COLO829 (cell line): ENCODE results near the gene RELL1.

Source experiments
- DNase-seq: peaks from one replicate; pipeline ENCODE4 v3.0.0; 2012; ENCODE audit warnings: low spot score

Gene RELL1

DNA sequence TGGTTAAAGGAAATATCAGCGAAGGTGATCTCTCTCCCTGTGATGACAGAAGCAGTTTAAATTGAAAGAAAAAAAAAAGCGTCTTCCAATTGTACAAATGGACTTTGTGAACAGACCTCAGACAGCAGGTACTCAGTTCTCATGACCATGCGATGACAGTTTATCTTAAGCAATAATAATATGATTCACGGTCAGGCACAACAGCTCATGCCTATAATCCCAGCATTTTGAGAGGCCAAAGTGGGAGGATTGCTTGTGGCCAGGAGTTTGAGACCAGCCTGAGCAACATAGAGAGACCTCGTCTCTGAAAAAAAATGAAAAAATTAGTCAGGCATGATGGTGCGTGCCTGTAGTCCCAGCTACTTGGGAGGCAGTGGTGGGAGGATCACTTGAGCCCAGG lies 51.0 kb downstream of the RELL1 start:
- no peak for DNase-seq

DNA sequence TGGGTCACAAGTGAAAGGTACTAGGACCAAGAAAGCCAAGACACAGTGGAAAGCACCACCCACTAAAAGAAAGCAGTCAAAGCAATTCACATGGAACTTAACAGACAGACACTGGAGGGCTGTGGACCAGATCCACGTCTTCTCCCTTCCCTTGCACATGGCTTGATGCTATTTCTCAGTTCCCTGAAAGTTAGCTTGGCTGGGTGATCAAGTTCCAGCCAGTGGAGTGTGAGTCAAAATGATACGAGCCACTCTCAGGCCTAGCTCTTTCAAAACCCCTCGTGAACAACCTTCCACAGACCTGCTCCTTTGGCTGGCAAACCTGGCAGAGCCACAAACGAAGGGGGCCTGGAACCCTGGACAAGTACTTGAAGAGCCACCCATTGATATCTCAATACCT lies 52.0 kb downstream of the RELL1 start:
- no peak for DNase-seq

DNA sequence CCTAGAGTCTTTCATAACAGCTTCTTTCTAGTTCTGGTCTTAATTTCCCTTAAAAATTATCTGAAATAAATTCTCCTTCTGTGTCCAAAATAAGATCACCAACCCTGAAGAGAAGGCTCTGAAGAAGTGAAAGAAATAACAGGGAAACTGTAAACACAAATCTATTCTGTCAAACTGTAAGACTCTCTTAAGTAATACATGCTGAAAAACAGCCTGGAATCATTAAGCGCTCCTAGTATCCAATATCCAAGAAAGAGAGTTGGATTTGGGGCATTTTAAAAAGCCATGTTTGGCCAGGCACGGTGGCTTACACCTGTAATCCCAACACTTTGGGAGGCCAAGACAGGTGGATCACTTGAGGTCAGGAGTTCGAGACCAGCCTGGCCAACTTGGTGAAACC lies 53.3 kb downstream of the RELL1 start:
- no peak for DNase-seq

DNA sequence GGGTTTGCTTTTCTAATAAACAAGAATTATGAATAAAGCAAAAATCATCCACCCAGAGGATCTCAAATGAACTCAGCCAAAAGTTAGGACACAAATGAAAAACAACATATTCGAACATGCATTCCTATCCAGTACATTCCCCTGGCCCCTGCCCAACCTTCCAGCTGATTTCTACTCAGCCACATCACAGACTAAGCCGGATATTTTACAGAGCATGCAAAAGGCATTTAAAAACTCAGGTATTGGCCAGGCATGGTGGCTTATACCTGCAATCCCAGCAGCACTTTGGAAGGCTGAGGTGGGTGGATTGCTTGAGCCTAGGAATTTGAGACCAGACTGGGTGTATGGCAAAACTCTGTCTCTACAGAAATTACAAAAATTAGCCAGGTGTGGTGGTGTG lies 54.6 kb downstream of the RELL1 start:
- no peak for DNase-seq

DNA sequence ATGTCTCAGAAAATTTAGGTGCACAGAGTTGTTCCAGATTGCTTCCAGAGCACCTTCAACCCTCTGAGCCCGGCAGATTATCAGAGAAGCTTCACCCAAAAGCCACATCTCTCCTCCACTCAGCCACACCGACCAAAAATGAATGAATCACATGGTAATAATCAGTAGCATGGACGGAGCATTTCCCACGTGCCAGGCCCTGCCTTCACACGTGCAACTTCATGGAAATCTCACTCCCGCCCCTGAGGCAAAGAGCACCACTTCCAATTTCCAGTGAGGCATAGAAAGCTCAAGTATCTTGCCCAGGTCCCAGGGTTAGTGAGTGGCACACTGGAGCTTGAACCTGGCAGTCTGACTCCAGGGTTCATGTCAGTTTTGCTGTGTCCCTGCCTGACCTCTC lies 56.5 kb downstream of the RELL1 start:
- DNase-seq, result no peak

DNA sequence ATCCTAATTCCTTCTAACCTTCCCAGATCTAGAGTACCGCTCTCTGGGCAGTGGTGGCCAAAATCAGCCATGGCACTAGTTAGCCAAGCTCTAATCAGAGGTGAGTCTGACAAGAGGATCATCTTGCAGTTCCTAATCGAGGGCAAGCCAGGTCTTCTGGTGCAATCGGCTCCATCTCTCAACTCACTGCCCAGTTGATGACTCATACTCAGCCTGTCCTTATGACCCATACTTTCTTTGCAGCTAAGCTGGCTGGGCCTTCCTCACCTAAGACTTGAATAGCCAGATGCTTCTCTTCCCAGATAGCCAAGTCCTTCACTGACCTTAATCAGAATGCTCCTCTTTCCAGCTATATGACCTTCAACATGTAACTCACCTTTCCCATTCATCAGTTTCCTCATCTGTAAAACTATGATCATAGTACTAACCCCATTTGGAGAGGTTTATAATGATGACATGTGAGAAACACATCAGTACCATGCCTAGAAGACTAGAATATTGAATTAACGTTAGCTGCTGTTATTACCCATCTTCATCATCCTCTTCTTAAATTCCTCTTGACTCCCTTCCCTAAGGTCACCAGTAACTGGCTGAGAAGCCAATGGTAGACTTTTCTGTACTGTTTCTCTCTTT lies 57.1 kb downstream of the RELL1 start:
- peak; percentile 48 for DNase-seq

DNA sequence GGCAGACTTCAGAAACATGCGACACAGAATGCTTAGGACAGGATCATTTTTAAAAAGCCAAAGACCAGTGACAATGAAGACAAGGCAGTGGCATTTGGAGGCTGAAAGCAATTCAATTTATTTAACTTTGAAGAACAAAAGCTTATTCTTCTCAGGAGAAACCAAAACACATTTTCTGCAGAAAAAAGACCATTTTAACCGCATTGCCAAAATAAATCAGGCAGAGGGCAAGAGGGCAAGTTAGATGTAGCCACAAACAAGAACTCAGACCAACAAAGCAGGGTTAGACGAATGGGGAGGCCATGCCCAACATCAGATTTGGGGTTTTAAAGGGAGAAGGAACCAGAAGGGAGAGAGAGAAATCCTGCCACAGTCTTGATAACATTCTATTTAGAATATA lies 58.9 kb downstream of the RELL1 start:
- peak; percentile 28 for DNase-seq

DNA sequence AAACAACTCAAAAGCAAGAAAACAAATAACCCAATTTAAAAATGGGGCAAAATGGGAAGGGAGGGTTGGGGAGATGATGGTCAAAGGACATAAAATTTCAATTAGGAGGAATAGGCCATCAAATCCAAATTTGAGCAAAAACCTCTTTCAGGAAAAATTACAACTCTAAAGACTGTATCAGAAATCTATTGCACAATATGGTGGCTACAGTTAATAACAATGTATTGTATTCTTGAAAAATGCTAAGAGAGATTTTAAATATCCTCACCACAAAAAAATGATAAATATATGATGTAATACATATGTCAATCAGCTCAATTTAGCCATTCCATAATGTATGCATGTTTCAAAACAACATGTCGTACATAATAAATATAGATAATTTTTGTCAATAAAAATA lies 60.7 kb downstream of the RELL1 start:
- DNase-seq, result no peak

DNA sequence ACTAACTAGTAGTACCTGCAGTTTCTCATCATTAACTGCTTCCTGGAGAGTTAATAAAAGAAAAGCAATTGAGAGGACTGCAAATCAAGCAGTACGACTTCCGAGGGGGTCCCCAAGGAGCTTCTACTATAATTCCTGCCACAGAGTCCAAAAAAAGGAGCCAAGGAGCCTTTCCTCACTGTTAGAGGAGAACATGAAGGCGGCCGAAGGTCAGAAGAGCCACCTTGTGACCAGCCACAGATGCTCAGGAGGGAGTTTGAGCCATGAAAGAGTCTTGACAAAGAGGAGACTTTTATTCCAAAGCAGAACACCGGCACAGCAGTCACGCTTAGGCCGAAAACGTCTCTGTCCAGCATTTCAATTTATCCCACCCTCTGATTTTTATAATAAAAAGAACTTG lies 62.2 kb downstream of the RELL1 start:
- no peak for DNase-seq

DNA sequence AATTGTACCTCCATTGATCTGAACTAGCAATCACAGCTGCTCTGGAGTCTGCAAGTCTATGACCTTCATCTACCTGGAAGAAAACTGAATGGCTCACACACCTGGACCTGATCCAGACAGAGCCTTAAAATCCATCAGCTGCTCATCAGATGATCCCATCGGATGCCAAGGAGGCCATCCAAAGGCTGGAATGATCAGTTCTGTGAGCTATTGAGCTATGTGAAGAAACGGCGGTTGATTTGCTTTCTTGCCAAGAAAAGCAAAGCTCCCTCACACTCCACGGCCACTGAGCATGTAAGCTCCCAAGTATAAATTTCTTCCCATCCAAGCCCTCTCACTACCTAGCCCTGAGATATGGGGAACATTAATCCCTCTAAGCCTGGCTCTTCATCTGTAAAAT lies 63.1 kb downstream of the RELL1 start:
- no peak for DNase-seq

DNA sequence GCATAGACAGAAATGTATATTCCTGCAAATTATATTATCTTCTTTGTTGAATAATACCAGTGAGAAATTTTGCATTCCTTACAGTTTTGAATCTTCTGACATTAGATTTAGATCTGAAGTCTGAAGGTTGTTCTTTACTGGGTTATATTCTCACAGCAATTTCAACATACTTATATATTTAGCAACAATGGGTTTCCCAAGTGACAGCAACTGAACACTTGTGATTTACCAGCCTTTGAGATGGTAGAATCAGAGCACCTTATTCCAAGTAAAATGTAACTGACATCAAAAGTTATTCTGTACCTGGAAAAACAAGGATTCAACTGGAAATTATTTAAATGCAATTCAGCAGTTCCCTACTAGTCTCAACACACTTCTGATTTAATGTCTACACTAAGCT lies 66.0 kb downstream of the RELL1 start:
- no peak for DNase-seq

DNA sequence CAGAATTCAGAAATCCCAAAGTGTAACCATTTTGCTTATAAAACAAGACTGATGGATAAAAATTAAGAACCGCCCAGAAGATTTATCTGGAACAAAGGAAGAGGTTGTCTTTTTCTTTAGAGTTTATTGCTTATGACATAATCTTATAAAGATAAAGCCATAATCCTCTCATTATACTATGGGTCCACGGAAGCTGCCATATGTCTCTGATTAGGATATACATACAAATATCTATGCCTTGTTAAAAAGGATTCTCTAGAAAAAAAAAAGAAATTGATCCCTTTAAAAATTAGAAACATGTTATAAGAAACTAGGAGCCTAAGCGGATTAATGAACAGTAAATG lies 70.5 kb downstream of the RELL1 start:
- no peak for DNase-seq

DNA sequence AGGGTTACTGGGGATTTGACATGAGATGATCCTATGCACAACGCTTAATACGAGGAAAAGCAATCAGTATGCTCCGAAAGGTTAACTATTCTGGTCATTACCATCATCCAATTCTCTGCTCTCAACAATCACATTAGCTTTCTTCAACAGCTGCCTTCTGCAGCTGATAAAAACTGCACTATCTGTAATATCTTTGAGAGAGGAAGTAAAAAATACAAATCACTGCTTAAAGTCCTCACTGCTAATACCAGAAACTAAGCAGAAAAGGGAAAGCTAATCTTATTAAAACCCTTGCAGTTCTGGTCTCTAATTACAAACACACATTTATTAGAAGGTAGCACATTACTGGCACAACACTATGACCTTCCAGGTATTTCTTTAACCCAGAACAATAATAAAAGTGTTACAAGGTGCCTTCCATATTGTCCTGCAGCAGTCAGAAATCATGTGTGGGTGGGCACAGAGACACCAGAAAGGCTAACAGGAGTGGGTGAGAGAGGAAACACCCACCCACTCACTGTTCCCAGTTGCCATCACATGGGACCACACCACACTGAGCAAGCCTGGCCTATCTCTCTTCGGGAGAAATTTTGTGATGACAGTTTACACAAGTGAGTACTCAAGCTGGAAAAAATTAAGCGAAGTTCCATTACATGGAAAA lies 71.0 kb downstream of the RELL1 start:
- DNase-seq, result no peak

DNA sequence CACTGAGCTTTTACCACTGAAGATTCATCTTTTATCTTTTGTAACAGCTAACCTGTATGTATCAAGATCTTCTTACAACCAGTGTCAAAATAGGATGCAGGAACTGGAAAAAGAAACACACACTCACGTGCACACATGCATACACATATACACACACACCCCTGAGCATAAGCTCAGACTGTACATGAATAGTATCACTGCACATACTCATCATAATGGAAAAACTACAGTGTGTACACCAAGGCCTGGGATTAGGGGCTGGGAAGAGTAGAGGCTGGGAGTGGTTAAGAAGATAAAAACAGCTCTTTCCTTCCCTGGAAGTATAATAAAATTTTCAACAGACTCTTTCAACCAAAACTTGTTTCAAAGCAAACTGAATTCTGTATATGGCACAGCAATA lies 73.4 kb downstream of the RELL1 start:
- DNase-seq, result no peak

DNA sequence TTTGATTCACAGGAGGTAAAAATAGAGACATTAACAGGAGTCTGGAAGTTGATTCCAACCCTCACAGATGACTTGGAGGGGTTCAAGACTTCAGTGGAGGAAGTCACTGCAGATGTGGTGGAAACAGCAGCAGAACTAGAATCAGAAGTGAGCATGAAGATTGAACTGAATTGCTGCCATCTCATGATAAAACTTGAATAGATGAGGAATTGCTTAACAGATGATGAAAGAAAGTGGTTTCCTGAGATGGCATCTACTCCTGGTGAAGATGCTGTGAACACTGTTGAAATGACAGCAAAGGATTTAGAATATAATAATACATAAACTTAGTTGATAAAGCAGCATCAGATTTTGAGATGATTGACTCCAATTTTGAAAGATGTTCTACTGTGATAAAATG lies 76.5 kb downstream of the RELL1 start:
- no peak for DNase-seq

DNA sequence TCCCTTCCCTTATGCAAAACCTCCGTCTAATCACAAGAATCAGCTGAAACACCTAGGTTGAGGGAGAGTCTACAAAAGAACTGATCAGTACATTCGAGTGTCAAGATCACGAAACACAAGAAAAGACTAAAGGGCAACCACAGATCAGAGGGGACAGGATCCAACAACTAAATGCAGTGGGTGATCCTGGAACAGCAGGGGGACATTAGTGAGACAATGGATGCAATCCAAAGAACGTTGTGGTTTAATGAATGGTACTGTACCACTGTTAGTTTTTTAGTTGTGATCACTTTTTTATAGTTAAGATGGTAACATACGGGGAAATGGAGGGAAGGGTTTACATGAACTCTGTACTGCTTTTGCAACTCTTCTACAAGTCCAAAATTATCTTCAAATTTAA lies 79.2 kb downstream of the RELL1 start:
- DNase-seq, result no peak

DNA sequence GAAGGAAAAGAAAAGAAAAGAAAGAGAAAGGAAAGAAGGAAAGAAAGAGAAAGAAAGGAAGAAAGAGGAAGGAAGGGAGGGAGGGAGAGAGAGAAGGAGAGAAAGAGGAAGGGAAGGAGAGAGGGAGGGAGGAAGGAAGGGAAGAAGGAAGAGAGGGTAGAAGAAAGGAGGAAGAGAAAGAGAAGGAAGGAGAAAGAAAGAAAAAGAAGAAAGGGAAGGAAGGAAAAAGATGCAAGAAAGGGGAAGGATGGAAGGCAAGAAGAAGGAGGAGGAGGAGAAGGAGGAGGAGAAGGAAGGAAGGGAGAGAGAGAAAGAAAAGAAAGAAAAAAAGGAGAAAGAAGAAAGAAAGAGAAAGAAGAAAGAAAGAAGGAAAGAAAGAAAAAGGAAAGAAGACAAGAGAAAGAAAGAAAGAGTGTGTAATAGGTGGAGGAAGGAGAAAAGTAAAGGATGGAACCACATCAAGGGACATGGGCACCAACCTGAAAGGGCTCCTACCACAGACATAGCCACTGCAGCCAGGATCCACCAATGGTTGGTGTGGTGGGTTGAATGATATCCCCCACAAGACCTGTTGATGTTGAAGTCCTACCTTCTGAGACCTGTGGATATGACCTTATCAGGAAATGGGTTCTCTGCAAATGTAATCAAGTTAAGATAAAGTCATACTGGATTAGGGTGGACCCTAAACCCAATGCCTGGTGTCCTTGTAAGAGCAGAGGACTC lies 80.2 kb downstream of the RELL1 start:
- no peak for DNase-seq

DNA sequence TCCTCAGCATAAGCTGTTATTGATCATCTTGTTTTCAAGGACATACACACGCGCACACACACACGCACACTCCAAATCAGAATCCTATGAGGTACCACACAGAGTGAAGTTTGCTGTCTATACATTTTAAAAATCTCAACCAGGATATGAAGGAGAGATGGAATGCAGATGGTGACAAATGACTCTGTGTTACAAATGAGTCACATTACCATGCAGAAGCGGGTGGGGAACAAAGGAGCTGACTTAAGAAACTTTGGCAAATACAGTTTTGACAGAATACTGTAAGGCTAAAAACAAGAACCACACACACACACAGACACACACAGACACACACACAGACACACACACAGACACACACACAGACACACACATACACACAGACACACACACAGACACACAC lies 81.7 kb downstream of the RELL1 start:
- peak; percentile 54 for DNase-seq

DNA sequence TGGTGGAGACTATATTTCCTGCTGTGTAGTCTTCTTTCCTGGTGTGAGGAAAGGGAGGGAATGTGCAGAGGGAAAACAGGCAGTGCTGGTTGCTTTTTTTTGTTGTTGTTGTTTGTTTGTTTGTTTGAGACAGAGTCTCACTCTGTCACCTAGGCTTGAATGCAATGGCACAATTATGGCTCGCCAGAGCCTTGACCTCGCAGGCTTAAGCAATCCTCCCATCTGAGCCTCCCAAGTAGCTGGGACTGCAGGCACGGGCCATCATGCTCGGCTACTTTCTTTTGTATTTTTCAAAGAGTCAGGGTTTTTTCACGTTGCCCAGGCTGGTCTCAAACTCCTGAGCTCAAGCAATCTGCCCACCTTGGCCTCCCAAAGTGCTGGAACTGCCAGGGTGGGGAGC lies 82.5 kb downstream of the RELL1 start:
- DNase-seq, result no peak

DNA sequence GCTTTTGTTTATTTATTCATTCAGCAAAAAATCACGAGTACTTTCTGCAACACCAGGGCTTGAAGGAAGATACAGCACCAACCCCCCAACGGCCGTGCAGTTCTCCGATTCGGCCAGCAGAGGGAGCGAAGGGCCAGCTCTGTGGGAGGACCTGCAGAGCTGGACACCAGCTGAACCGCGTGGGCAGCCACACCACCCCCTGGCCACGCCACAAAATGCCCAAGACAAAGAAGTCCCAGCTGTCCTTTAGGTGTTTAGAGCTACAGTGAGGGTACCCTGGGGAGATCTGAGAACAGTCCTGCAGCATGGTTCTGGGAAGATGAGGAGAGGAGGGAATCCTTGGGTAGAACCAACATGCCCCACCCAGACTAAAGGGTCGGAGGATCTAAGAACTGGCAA lies 83.1 kb downstream of the RELL1 start:
- peak; percentile 63 for DNase-seq

DNA sequence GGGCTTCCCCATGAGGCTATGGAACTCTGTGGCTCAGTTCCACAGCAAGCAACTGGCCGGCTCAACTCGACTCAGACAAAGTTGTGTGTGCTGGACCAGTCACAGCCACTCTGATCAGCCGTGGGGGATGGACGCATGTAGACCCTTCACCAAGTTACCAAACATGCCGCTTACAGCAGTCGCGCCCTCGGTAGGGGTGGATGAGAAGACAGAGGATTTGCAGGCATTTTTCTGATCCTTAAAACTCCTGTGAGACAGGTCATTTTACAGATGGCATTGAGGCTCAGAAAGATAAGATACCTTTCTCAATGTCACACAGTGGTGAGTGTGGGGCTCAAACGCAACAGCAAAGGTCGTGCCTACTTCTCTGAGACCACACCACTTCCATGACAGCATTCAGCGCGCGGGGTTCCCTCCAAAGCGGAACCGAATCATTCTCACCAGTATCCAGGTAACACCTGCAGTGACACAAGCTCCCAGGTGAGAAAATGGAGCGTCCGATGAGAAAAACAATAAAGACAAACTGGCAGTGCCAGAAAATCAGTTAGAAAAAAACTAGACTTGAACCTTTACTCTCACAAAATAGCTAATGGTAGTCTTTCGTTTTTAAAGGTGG lies 83.6 kb downstream of the RELL1 start:
- DNase-seq, result no peak

DNA sequence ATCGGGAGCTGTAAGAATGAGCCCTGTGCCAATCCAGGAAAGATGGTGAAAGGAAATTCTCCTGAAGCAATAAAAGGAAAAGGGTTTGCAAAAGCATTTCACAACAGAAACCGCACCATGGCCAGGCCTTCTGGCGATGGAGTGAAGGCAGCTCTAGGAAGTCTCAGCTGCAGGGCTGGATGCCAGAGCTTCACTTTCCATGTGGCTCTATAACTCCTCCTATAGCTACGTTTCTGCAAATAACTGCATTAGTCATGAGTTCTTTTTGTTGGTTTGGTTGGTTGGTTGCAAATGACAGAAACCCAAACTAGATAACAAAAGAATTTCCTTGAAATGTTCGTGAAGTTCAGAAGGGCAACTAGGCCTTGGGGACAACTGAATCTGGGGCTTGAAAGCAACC lies 84.6 kb downstream of the RELL1 start:
- DNase-seq, result no peak

DNA sequence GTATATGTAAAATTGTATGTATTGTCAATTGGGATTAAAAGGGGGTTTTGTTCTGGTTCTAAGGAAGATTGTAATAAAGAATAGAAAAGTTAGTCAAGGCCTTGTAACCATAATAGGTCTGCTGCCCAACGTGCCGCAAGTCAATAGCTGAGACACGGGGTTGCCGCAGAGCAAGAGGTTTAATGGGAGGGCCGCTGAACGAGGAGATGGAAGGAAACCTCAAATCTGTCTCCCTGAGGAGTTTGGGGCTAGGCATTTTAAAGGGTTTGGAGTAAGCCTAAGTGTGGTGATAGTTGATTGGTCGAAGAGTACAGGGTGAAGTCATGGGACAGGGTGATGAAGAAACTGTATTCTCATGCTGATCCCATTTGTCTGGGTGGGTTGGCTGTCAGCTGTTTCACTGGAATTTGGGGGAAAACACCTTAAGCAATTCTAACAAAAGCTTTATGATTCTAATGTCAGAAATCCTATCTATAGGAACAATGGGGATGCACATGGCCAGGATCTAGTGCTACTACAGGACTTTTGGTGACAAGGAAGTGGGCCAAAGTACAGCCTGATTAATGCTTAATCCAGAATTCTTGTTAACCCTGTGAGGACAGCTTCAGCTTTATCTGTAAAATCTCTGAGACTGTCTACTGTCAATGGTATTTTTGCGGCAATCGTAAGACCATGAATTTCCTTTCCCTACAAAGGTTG lies 86.9 kb downstream of the RELL1 start:
- no peak for DNase-seq
